Mesendoderm (in vitro differentiated cells): ENCODE data around the gene RAPGEF5.

Experiments
- DNase-seq: peaks from one replicate; pipeline ENCODE4 v3.0.0; 2013
- H2AK5ac ChIP-seq: 2 replicates; pipeline ENCODE4 v1.6.1; 2013; ENCODE audit warnings: low read length, inconsistent platforms
- H2BK120ac ChIP-seq: 2 replicates; pipeline ENCODE4 v1.6.1; 2013; ENCODE audit warnings: low read depth, mild to moderate bottlenecking, low read length, moderate library complexity, mixed read lengths
- H2BK15ac ChIP-seq: replicated peaks from 2 replicates; pipeline ENCODE4 v1.6.1; 2013; ENCODE audit warnings: low read depth, mild to moderate bottlenecking, moderate library complexity
- H2BK5ac ChIP-seq: 2 replicates; pipeline ENCODE4 v1.6.1; 2013; ENCODE audit warnings: low read length, inconsistent platforms
- H3K18ac ChIP-seq: 2 replicates; pipeline ENCODE4 v1.6.1; 2013; ENCODE audit warnings: mild to moderate bottlenecking, low read length, mixed read lengths
- H3K23ac ChIP-seq: one replicate; pipeline ENCODE4 v1.6.1; 2013; ENCODE audit warnings: low read length
- H3K27ac ChIP-seq: 2 replicates; pipeline ENCODE4 v1.5.1; 2013; ENCODE audit warnings: low read depth, mild to moderate bottlenecking, inconsistent platforms, low read length, moderate library complexity
- H3K27me3 ChIP-seq: 2 replicates; pipeline ENCODE4 v1.6.1; 2013; ENCODE audit warnings: low read length, control low read depth, mild to moderate bottlenecking, inconsistent platforms; ENCODE audit not compliant: insufficient read depth, poor library complexity
- H3K36me3 ChIP-seq: 2 replicates; pipeline ENCODE4 v1.6.1; 2013; ENCODE audit warnings: low read length, inconsistent platforms; ENCODE audit not compliant: control insufficient read depth, insufficient read depth
- H3K4ac ChIP-seq: one replicate; pipeline ENCODE4 v1.6.1; 2013; ENCODE audit warnings: low read depth, mild to moderate bottlenecking, low read length, moderate library complexity
- H3K4me1 ChIP-seq: 2 replicates; pipeline ENCODE4 v1.6.1; 2013; ENCODE audit warnings: low read depth, low read length, inconsistent platforms; ENCODE audit not compliant: control insufficient read depth
- H3K4me2 ChIP-seq: 2 replicates; pipeline ENCODE4 v1.6.1; 2013; ENCODE audit warnings: low read length
- H3K4me3 ChIP-seq: 2 replicates; pipeline ENCODE4 v1.5.1; 2013; ENCODE audit warnings: mild to moderate bottlenecking, low read length
- H3K56ac ChIP-seq: one replicate; pipeline ENCODE4 v1.6.1; 2013; ENCODE audit warnings: low read length
- H3K79me1 ChIP-seq: 2 replicates; pipeline ENCODE4 v1.6.1; 2013; ENCODE audit warnings: low read length, inconsistent platforms
- H3K79me2 ChIP-seq: 2 replicates; pipeline ENCODE4 v1.6.1; 2013; ENCODE audit warnings: mild to moderate bottlenecking, low read length; ENCODE audit not compliant: control insufficient read depth, insufficient read depth
- H3K9ac ChIP-seq: 2 replicates; pipeline ENCODE4 v1.6.1; 2013; ENCODE audit warnings: low read length, inconsistent platforms
- H4K5ac ChIP-seq: one replicate; pipeline ENCODE4 v1.6.1; 2013; ENCODE audit warnings: low read length
- H4K8ac ChIP-seq: one replicate; pipeline ENCODE4 v1.6.1; 2013; ENCODE audit warnings: low read depth, mild to moderate bottlenecking, control low read depth, low read length, moderate library complexity
- WGBS: extraction: QIAGEN DNeasy Blood & Tissue Kit; methylation state at CpG from one replicate; pipeline ENCODE4 v1.1.7; 2013; ENCODE audit warnings: low lambda C conversion rate, missing lambda C conversion rate; ENCODE audit not compliant: insufficient coverage; ENCODE audit errors: extremely low coverage; 5-methylcytosine and 5-hydroxymethylcytosine counted together

The RAPGEF5 gene

DNA sequence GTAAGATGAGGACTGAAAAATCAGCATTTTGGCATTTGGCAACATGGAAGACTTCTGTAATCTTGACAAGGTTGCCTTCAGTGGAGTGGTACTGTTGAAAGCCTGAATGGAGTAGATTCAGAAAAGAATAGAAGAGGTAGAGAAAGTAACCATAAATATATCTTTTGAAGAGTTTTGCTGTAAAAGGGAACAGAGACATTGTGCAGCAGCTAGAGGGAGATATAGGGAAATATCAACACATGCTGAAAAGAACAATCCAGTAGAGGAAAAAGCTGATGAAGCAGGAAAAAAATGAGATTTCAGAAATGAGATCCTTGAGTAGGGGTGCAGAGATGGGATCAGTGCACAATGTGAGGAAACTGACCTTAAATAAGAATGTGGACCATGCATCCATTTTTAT lies 60.0 kb downstream of the RAPGEF5 start:
- H2AK5ac ChIP-seq: no peak overlapping the region
- H3K4ac ChIP-seq: no peak overlapping the region
- H3K27me3 ChIP-seq: no peaks in the 10 kb centered on the region
- no peak overlapping the region for H3K18ac ChIP-seq
- no peaks in the 10 kb centered on the region for H3K4me1 ChIP-seq
- no peaks in the 10 kb centered on the region for H3K36me3 ChIP-seq
- H3K9ac ChIP-seq: no peak overlapping the region
- H3K56ac ChIP-seq: no peak overlapping the region
- no peak for DNase-seq
- no peak overlapping the region for H4K5ac ChIP-seq
- H2BK15ac ChIP-seq: no peak overlapping the region
- no peak overlapping the region for H3K4me3 ChIP-seq
- no peak overlapping the region for H2BK5ac ChIP-seq
- H4K8ac ChIP-seq: no peak overlapping the region
- no peak overlapping the region for H3K23ac ChIP-seq
- no peak overlapping the region for H3K27ac ChIP-seq
- no peaks in the 10 kb centered on the region for H3K79me2 ChIP-seq
- H3K4me2 ChIP-seq: no peak overlapping the region
- no peaks in the 10 kb centered on the region for H3K79me1 ChIP-seq
- no peak overlapping the region for H2BK120ac ChIP-seq

DNA sequence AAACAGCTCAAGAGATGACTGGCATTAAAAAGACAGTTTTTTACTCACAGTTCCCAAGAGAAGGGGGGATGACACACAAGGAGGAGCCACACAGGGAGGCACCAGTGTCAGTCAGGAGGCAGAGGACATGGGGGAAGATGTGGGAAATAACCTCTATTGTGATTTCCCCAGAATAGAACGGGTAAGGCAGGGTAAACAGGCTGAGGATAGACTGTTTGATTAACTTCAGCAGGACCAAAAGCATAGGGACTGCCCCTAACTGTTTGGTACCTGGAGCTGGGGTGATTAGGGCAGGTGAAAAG lies 60.7 kb downstream of the RAPGEF5 start:
- no peak overlapping the region for H2AK5ac ChIP-seq
- H3K23ac ChIP-seq: no peak overlapping the region
- H3K56ac ChIP-seq: no peak overlapping the region
- no peak overlapping the region for H3K27ac ChIP-seq
- H3K9ac ChIP-seq: no peak overlapping the region
- H3K79me2 ChIP-seq: no peaks in the 10 kb centered on the region
- no peaks in the 10 kb centered on the region for H3K4me1 ChIP-seq
- H2BK5ac ChIP-seq: no peak overlapping the region
- H3K27me3 ChIP-seq: no peaks in the 10 kb centered on the region
- no peak for DNase-seq
- WGBS: no CpG with 5 or more reads among the region's 1 CpG
- no peak overlapping the region for H3K4ac ChIP-seq
- H3K4me3 ChIP-seq: no peak overlapping the region
- H3K36me3 ChIP-seq: no peaks in the 10 kb centered on the region
- no peak overlapping the region for H4K5ac ChIP-seq
- H3K4me2 ChIP-seq: no peak overlapping the region
- H4K8ac ChIP-seq: no peak overlapping the region
- H2BK120ac ChIP-seq: no peak overlapping the region
- H3K18ac ChIP-seq: no peak overlapping the region
- no peaks in the 10 kb centered on the region for H3K79me1 ChIP-seq
- H2BK15ac ChIP-seq: no peak overlapping the region

DNA sequence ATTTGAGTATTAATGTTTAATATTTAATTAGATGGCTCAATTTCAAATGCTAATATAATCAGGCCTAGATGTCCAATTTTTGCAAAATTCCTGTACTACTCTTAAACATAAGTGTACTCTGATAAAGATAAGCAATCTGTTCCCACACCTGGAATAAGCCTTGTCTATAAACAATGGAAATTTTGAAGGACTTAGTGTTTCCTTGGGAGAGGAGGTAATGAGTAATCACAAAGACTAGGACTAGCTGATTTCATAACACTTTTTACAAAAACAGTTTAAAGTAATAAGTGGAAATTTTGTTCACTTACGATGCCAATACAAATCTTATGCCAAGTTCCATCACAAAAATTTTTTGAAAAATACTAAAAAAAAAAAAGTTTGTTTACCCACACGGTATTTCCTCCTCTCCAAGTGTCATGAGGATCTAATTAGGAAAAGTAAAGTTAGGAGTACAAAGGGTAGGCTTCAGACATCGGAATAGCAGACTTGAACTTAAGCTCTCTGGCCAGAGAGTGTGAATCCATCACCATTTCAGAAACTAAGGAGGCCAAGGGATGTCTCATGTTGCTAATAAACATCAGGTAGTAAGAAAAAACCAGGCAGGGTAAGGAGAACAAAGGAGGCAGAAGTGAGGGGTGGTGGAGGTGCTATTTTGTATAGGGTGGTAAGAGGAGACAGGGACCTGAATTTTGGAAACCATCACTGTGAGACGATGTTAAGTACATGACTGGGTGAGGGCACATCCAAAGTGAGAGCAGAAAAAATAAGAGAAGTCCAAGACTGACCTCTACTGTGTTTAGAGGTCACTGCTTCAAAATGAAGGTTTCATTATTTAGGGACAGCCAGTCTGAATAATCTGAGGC lies 61.3 kb downstream of the RAPGEF5 start:
- no peak overlapping the region for H3K27ac ChIP-seq
- no peak overlapping the region for H3K4me2 ChIP-seq
- no peak overlapping the region for H3K9ac ChIP-seq
- H2BK120ac ChIP-seq: no peak overlapping the region
- H4K5ac ChIP-seq: no peak overlapping the region
- no CpG with 5 or more reads among the region's 4 CpGs for WGBS
- H3K79me2 ChIP-seq: no peaks in the 10 kb centered on the region
- no peaks in the 10 kb centered on the region for H3K79me1 ChIP-seq
- no peak overlapping the region for H4K8ac ChIP-seq
- peak; percentile 52 for DNase-seq
- H3K27me3 ChIP-seq: no peaks in the 10 kb centered on the region
- no peaks in the 10 kb centered on the region for H3K4me1 ChIP-seq
- no peak overlapping the region for H3K4ac ChIP-seq
- no peak overlapping the region for H2AK5ac ChIP-seq
- H3K4me3 ChIP-seq: no peak overlapping the region
- H3K23ac ChIP-seq: no peak overlapping the region
- H3K36me3 ChIP-seq: no peaks in the 10 kb centered on the region
- no peak overlapping the region for H2BK5ac ChIP-seq
- no peak overlapping the region for H3K56ac ChIP-seq
- no peak overlapping the region for H2BK15ac ChIP-seq
- no peak overlapping the region for H3K18ac ChIP-seq

DNA sequence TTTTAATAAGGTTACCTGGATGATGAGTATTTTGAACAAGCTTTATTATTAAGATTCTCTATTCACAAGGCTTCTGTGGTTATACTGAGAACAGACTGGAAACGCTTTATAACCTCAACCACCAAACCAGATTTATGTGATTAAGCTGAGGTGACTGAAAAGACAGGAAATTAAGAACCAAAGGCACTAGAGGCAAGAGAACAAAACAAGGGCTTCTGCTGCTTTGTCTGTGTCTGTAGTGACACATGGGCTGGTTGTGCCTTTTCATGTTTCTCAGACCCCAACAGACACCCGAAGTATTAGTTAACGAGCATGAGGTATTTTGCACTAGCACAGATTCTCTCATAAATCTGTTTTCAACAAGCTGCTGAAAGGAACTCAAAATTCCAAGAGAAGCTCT lies 64.4 kb downstream of the RAPGEF5 start:
- Histone ChIP-seq H2BK15ac (no peak overlapping the region), H4K8ac (no peak overlapping the region), H3K27me3 (no peaks in the 10 kb centered on the region), H3K56ac (no peak overlapping the region), H2BK120ac (no peak overlapping the region), H3K4me3 (no peak overlapping the region), H3K4ac (no peak overlapping the region), H3K79me2 (no peaks in the 10 kb centered on the region), H4K5ac (no peak overlapping the region), H3K79me1 (no peaks in the 10 kb centered on the region), H3K4me1 (no peaks in the 10 kb centered on the region), H2BK5ac (no peak overlapping the region), H2AK5ac (no peak overlapping the region), H3K27ac (no peak overlapping the region), H3K9ac (no peak overlapping the region), H3K36me3 (no peaks in the 10 kb centered on the region), H3K23ac (no peak overlapping the region), H3K18ac (no peak overlapping the region), H3K4me2 (no peak overlapping the region)
- DNase-seq: no peak
- no CpG with 5 or more reads among the region's 3 CpGs for WGBS

DNA sequence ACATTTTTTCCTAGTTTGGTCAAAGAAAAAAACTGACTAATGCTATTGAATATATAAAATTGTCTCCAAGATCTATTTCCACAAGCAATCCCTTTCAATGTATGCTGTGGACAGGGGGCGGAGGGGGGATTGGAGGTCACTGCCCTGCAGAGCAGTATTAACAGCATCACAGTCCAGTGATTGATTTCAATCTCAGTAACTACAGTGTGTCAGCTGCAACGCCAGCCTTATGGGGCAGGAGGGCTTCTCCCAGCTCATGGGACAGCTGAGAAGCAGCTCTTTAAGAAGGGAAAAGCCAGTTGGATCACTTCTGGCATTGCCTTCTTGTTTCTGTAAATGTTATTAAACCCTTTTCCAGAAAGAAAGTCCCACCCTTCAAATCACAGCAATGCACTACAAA lies 65.0 kb downstream of the RAPGEF5 start:
- Histone ChIP-seq H4K8ac (no peak overlapping the region), H2BK120ac (no peak overlapping the region), H3K4me2 (no peak overlapping the region), H3K36me3 (no peaks in the 10 kb centered on the region), H3K18ac (no peak overlapping the region), H3K56ac (no peak overlapping the region), H3K23ac (no peak overlapping the region), H2BK15ac (no peak overlapping the region), H3K4me1 (no peaks in the 10 kb centered on the region), H3K79me2 (no peaks in the 10 kb centered on the region), H3K27me3 (no peaks in the 10 kb centered on the region), H3K27ac (no peak overlapping the region), H4K5ac (no peak overlapping the region), H2AK5ac (no peak overlapping the region), H3K79me1 (no peaks in the 10 kb centered on the region), H2BK5ac (no peak overlapping the region), H3K4me3 (no peak overlapping the region), H3K9ac (no peak overlapping the region), H3K4ac (no peak overlapping the region)
- no CpG with 5 or more reads among the region's 2 CpGs for WGBS
- no peak for DNase-seq

DNA sequence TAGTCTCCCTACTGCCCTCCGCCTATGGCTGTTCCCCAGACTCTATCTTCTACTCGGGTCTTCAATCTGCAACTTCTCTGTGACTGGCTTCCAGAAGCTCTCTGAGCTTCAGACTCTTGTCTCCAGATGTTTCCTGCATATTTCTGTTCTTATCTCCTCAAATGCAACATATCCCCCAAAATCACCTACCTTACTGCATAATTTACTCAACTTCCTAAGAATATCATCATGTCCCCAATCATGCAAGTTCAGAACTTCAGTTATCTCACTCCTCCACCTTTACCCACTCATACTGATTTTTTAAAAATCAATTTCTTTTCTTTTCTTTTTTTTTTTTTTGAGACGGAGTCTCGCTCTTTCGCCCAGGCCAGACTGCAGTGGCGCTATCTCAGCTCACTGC lies 68.8 kb downstream of the RAPGEF5 start:
- Histone ChIP-seq H3K9ac (no peak overlapping the region), H3K79me1 (no peaks in the 10 kb centered on the region), H3K27me3 (no peaks in the 10 kb centered on the region), H4K8ac (no peak overlapping the region), H3K4me3 (no peak overlapping the region), H3K18ac (no peak overlapping the region), H3K4me2 (no peak overlapping the region), H2AK5ac (no peak overlapping the region), H3K36me3 (no peaks in the 10 kb centered on the region), H3K79me2 (no peaks in the 10 kb centered on the region), H3K4me1 (no peaks in the 10 kb centered on the region), H3K27ac (no peak overlapping the region), H3K4ac (no peak overlapping the region), H3K23ac (no peak overlapping the region), H2BK5ac (no peak overlapping the region), H3K56ac (no peak overlapping the region), H2BK120ac (no peak overlapping the region), H2BK15ac (no peak overlapping the region), H4K5ac (no peak overlapping the region)
- DNase-seq: no peak
- no CpG with 5 or more reads among the region's 6 CpGs for WGBS
